H1 (cell line): ENCODE measurements around the gene ANK3. TPM values are rescaled to one million over a fixed set of nuclear protein-coding genes. Genes with fewer than 3 reads are reported as not detected.

Source experiments
- CTCF ChIA-PET: fragments of 300-600 bp; sonication (Branson Sonifier 250); formaldehyde crosslinking; loops from one replicate; lab custom pipeline; 2021; ENCODE audit not compliant: partially characterized antibody; lab: Charles Lee
- POLR2A ChIA-PET: fragments of 300-600 bp; sonication (Branson Sonifier 250); formaldehyde crosslinking; loops from one replicate; lab custom pipeline; 2021; ENCODE audit warnings: inconsistent platforms; ENCODE audit not compliant: partially characterized antibody; lab: Charles Lee
- DNase-seq, 2 experiments: peaks; one replicate each; pipeline versions ENCODE4 v3.0.0 to v3.0.0-alpha.2; 2010 to 2022; ENCODE audit warnings: low spot score in 2 of 2, low read depth in 1 of 2, mixed read lengths in 1 of 2
- FAIRE-seq: peaks from 2 replicates; lab custom pipeline; 2011; peaks lifted over from hg19 to GRCh38; lab: Jason Lieb, UNC
- H2AFZ ChIP-seq: 2 replicates; pipeline ENCODE4 v1.8.1; 2012; ENCODE audit warnings: low read length, inconsistent platforms
- H2AK5ac ChIP-seq: 2 replicates; pipeline ENCODE4 v1.6.1; 2013; ENCODE audit warnings: low read depth, low read length
- H2BK120ac ChIP-seq: replicated peaks from 2 replicates; pipeline ENCODE3; 2013; ENCODE audit warnings: low read depth, low read length, inconsistent platforms
- H2BK12ac ChIP-seq: 2 replicates; pipeline ENCODE4 v1.6.1; 2013; ENCODE audit warnings: low read depth, low read length
- H2BK15ac ChIP-seq: 2 replicates; pipeline ENCODE4 v1.6.1; 2013; ENCODE audit warnings: low read length
- H2BK20ac ChIP-seq: 2 replicates; pipeline ENCODE4 v1.6.1; 2013; ENCODE audit warnings: low read length
- H2BK5ac ChIP-seq: 2 replicates; pipeline ENCODE4 v1.6.1; 2013; ENCODE audit warnings: low read depth, low read length
- H3K14ac ChIP-seq: 2 replicates; pipeline ENCODE4 v1.6.1; 2013; ENCODE audit warnings: inconsistent platforms; ENCODE audit not compliant: insufficient read length
- H3K18ac ChIP-seq: 2 replicates; pipeline ENCODE4 v1.6.1; 2013; ENCODE audit warnings: low read length; ENCODE audit errors: extremely low read depth
- H3K23ac ChIP-seq: 2 replicates; pipeline ENCODE4 v1.6.1; 2013; ENCODE audit warnings: inconsistent platforms; ENCODE audit not compliant: insufficient read length
- H3K23me2 ChIP-seq: 2 replicates; pipeline ENCODE4 v1.6.1; 2013; ENCODE audit warnings: low read depth, low read length
- H3K27ac ChIP-seq: 2 replicates; pipeline ENCODE4 v1.6.1; 2011; ENCODE audit warnings: low read depth, low read length, inconsistent platforms
- H3K27me3 ChIP-seq, 4 experiments: replicated peaks in 1 of 4; 1 replicate in 1 of 4; 2 replicates in 3 of 4; pipeline versions ENCODE4 v1.6.1 to v1.8.1; 2011 to 2013; ENCODE audit warnings: low read length in 3 of 4, mild to moderate bottlenecking in 3 of 4, inconsistent platforms in 2 of 4, mixed read lengths in 2 of 4, moderate library complexity in 1 of 4; ENCODE audit not compliant: control insufficient read depth in 3 of 4, insufficient read depth in 3 of 4; ENCODE audit errors: extremely low read depth in 1 of 4
- H3K36me3 ChIP-seq, 4 experiments: 2 replicates each; pipeline versions ENCODE4 v1.6.1 to v1.8.1; 2011 to 2013; ENCODE audit warnings: mild to moderate bottlenecking in 4 of 4, low read length in 3 of 4, moderate library complexity in 2 of 4, control low read depth in 1 of 4, inconsistent platforms in 1 of 4; ENCODE audit not compliant: insufficient read depth in 4 of 4, control insufficient read depth in 2 of 4
- H3K4ac ChIP-seq: replicated peaks from 2 replicates; pipeline ENCODE3; 2013; ENCODE audit warnings: low read length, low read depth, mixed read lengths, inconsistent platforms; ENCODE audit not compliant: insufficient read length
- H3K4me1 ChIP-seq, 4 experiments: replicated peaks in 1 of 4; 1 replicate in 1 of 4; 2 replicates in 3 of 4; pipeline versions ENCODE4 v1.6.1 to v1.8.1; 2011 to 2013; ENCODE audit warnings: low read length in 3 of 4, inconsistent platforms in 2 of 4, mixed read lengths in 1 of 4; ENCODE audit not compliant: insufficient read depth in 4 of 4, control insufficient read depth in 3 of 4
- H3K4me2 ChIP-seq, 2 experiments: 2 replicates each; pipeline versions ENCODE4 v1.6.1 to v1.8.1; 2011 to 2013; ENCODE audit warnings: low read depth in 2 of 2, low read length in 2 of 2, control low read depth in 1 of 2, inconsistent platforms in 1 of 2, mild to moderate bottlenecking in 1 of 2; ENCODE audit not compliant: insufficient read depth in 1 of 2
- H3K4me3 ChIP-seq, 4 experiments: fragments of 200-600, 300-600 bp in 1 of 4; sonication (generic), shearing (Covaris generic), sonication (Bioruptor Twin) in 1 of 4; 2 replicates each; pipeline versions ENCODE4 v1.5.1 to v1.8.1; 2011 to 2016; ENCODE audit warnings: low read length in 4 of 4, low read depth in 3 of 4, control low read depth in 2 of 4, inconsistent platforms in 2 of 4, mild to moderate bottlenecking in 2 of 4, mixed read lengths in 1 of 4, moderate library complexity in 1 of 4; ENCODE audit not compliant: insufficient read depth in 2 of 4; ENCODE audit errors: extremely low read depth in 1 of 4
- H3K56ac ChIP-seq: replicated peaks from 2 replicates; pipeline ENCODE3; 2013; ENCODE audit warnings: low read depth, mild to moderate bottlenecking, mixed read lengths, low read length, inconsistent platforms; ENCODE audit not compliant: insufficient read length
- H3K79me1 ChIP-seq: 2 replicates; pipeline ENCODE4 v1.6.1; 2013; ENCODE audit warnings: low read depth, low read length, control low read depth
- H3K79me2 ChIP-seq, 2 experiments: 2 replicates each; pipeline versions ENCODE4 v1.6.1 to v1.8.1; 2012 to 2013; ENCODE audit warnings: low read length in 2 of 2, mild to moderate bottlenecking in 2 of 2, inconsistent platforms in 1 of 2; ENCODE audit not compliant: insufficient read depth in 2 of 2, control insufficient read depth in 1 of 2
- H3K9ac ChIP-seq, 4 experiments: replicated peaks in 1 of 4; 1 replicate in 1 of 4; 2 replicates in 3 of 4; pipeline versions ENCODE4 v1.6.1 to v1.8.1; 2011 to 2013; ENCODE audit warnings: low read depth in 3 of 4, low read length in 3 of 4, control low read depth in 2 of 4, mild to moderate bottlenecking in 2 of 4, moderate library complexity in 2 of 4, inconsistent platforms in 1 of 4; ENCODE audit errors: extremely low read depth in 1 of 4
- H3K9me3 ChIP-seq, 2 experiments: 2 replicates each; pipeline versions ENCODE4 v1.6.1 to v1.8.1; 2012 to 2013; ENCODE audit warnings: mild to moderate bottlenecking in 2 of 2, moderate library complexity in 2 of 2, control low read depth in 1 of 2, inconsistent platforms in 1 of 2, low read depth in 1 of 2, low read length in 1 of 2, mixed read lengths in 1 of 2; ENCODE audit not compliant: insufficient read depth in 2 of 2
- H4K20me1 ChIP-seq, 2 experiments: replicated peaks in 1 of 2; 2 replicates each; pipeline versions ENCODE3 to v1.8.1; 2011 to 2013; ENCODE audit warnings: inconsistent platforms in 2 of 2, low read length in 2 of 2, mild to moderate bottlenecking in 1 of 2; ENCODE audit not compliant: insufficient read depth in 2 of 2, control insufficient read depth in 1 of 2
- H4K5ac ChIP-seq: 2 replicates; pipeline ENCODE4 v1.6.1; 2013; ENCODE audit warnings: low read length, low read depth, mixed read lengths, inconsistent platforms; ENCODE audit not compliant: insufficient read length
- H4K8ac ChIP-seq: 2 replicates; pipeline ENCODE4 v1.8.0; 2013; ENCODE audit warnings: mild to moderate bottlenecking, moderate library complexity, low read length, inconsistent platforms; ENCODE audit not compliant: insufficient read depth; ENCODE audit errors: extremely low read depth
- H4K91ac ChIP-seq: replicated peaks from 2 replicates; pipeline ENCODE3; 2013; ENCODE audit warnings: low read length, mixed read lengths, inconsistent platforms; ENCODE audit not compliant: insufficient read length
- CBX5 ChIP-seq: fragments of 300-800, 300-1000 bp; sonication (generic); IDR thresholded peaks from 2 replicates; pipeline ENCODE4 v1.7.1; 2016; ENCODE audit warnings: antibody characterized with exemption, low read length, low read depth
- CHD1 ChIP-seq: IDR thresholded peaks from 2 replicates; pipeline ENCODE4 v1.6.1; 2012; ENCODE audit warnings: low read depth, low read length, improper control_type of control experiment
- CTCF ChIP-seq, 3 experiments: IDR thresholded peaks; 1 replicate in 2 of 3; 2 replicates in 1 of 3; pipeline versions ENCODE4 v1.5.1 to v1.6.1; 2011; ENCODE audit warnings: low read length in 3 of 3, mild to moderate bottlenecking in 3 of 3, inconsistent platforms in 2 of 3, low read depth in 1 of 3, moderate library complexity in 1 of 3; ENCODE audit not compliant: insufficient read depth in 1 of 3; ENCODE audit errors: control extremely low read depth in 1 of 3
- GTF2F1 ChIP-seq: IDR thresholded peaks from 2 replicates; pipeline ENCODE4 v1.6.1; 2012; ENCODE audit warnings: low read depth, low read length, improper control_type of control experiment, borderline replicate concordance
- JUN ChIP-seq: IDR thresholded peaks from 2 replicates; pipeline ENCODE4 v1.6.1; 2011; ENCODE audit warnings: low read depth, mild to moderate bottlenecking, improper control_type of control experiment, low read length
- RAD21 ChIP-seq, 2 experiments: IDR thresholded peaks in 1 of 2; conservative IDR thresholded peaks in 1 of 2; 2 replicates each; pipeline ENCODE4 v1.6.1; 2011; ENCODE audit warnings: low read depth in 2 of 2, low read length in 2 of 2, improper control_type of control experiment in 1 of 2, inconsistent platforms in 1 of 2, mild to moderate bottlenecking in 1 of 2, moderate library complexity in 1 of 2
- RNF2 ChIP-seq: fragments of 200-900, 300-1000 bp; sonication (generic); IDR thresholded peaks from 2 replicates; pipeline ENCODE4 v1.7.1; 2016; ENCODE audit warnings: borderline replicate concordance, low read depth, mild to moderate bottlenecking, antibody characterized with exemption, low read length; ENCODE audit not compliant: poor library complexity, severe bottlenecking; ENCODE audit errors: missing control alignments
- SAP30 ChIP-seq: fragments of 300-600 bp; sonication (generic); IDR thresholded peaks from 2 replicates; pipeline ENCODE4 v1.7.1; 2012; ENCODE audit warnings: low read length, moderate library complexity, mild to moderate bottlenecking, inconsistent platforms; ENCODE audit not compliant: insufficient read depth, insufficient replicate concordance
- SP2 ChIP-seq: IDR thresholded peaks from 2 replicates; pipeline ENCODE4 v1.6.1; 2012; ENCODE audit warnings: mild to moderate bottlenecking, low read length, inconsistent platforms
- TBP ChIP-seq: IDR thresholded peaks from 2 replicates; pipeline ENCODE4 v1.6.1; 2011; ENCODE audit warnings: low read depth, low read length, improper control_type of control experiment
- USF2 ChIP-seq: IDR thresholded peaks from 2 replicates; pipeline ENCODE4 v1.6.1; 2011; ENCODE audit warnings: low read length, improper control_type of control experiment
- polyA plus RNA-seq, 7 experiments: library from polyadenylated mRNA; depleted of rRNA in 3 of 7; stranded (reverse) in 5 of 7; unstranded in 2 of 7; fragments of >200 nt in 5 of 7; fragments of 200-250 nt in 2 of 7; gene quantifications; 1 replicate in 5 of 7; 2 replicates in 1 of 7; 4 replicates in 1 of 7; pipeline versions ENCODE4 v1.2.1 to v1.2.3, GENCODE V29; 2011 to 2013; ENCODE audit warnings: missing spikeins in 2 of 7, mixed read lengths in 2 of 7
- total RNA-seq: library from RNA; stranded (reverse); fragmentation: NEBNext Ultra II Directional; extraction: Animal tissue kit (Norgen Biotek cat#: 25700); gene quantifications from 2 replicates; pipeline ENCODE4 v1.2.1, GENCODE V29; 2021

Gene ANK3
- total and polyA plus RNA-seq, 2 of the 8 experiments (the other 6 are each of a cell fraction or from before 2014, with no cell fraction given): 18.1 to 67.9 TPM

GRCh38 chr10:60194421-60194820 is 195.3 kb downstream of the ANK3 start:
- no peak overlapping the region for H3K4ac ChIP-seq
- FAIRE-seq (no peak), DNase-seq (no peak)
- H3K18ac ChIP-seq: no peak overlapping the region
- no peaks in the 10 kb centered on the region for H3K79me1 ChIP-seq
- no peak overlapping the region for H4K8ac ChIP-seq
- H4K91ac ChIP-seq: no peak overlapping the region
- no peak overlapping the region for H3K14ac ChIP-seq
- no peak overlapping the region for H4K5ac ChIP-seq
- H3K27me3 ChIP-seq: no peaks in the 10 kb centered on the region
- no peak overlapping the region for H3K23ac ChIP-seq
- no peak overlapping the region for H3K4me3 ChIP-seq
- H4K20me1 ChIP-seq: no peaks in the 10 kb centered on the region
- H3K9ac ChIP-seq: no peak overlapping the region
- no peak overlapping the region for H2BK5ac ChIP-seq
- H3K9me3 ChIP-seq: no peaks in the 10 kb centered on the region
- H3K36me3 ChIP-seq: no peaks in the 10 kb centered on the region
- H2BK120ac ChIP-seq: no peak overlapping the region
- H3K27ac ChIP-seq: no peak overlapping the region
- no peak overlapping the region for H3K4me2 ChIP-seq
- H3K4me1 ChIP-seq: no peaks in the 10 kb centered on the region
- H3K56ac ChIP-seq: no peak overlapping the region
- H2AFZ ChIP-seq: no peak overlapping the region
- no peak overlapping the region for H2AK5ac ChIP-seq
- H3K23me2 ChIP-seq: no peaks in the 10 kb centered on the region
- ChIA-PET CTCF (interaction anchor here (1.4 to 4.5 kb wide), 4 partner anchors 10 to 93 kb away, joined by 3 to 27 read pairs (median 8); no protein-coding TSS in a partner anchor), POLR2A (no interaction called here)
- H2BK15ac ChIP-seq: no peak overlapping the region
- H2BK20ac ChIP-seq: no peak overlapping the region
- H2BK12ac ChIP-seq: no peak overlapping the region
- no peaks in the 10 kb centered on the region for H3K79me2 ChIP-seq
- TF ChIP-seq JUN (no peak), USF2 (no peak), CBX5 (no peak), GTF2F1 (no peak), CHD1 (no peak), TBP (no peak), RAD21 (IDR thresholded peaks at IDR 0.05 in 1 of 2, conservative IDR thresholded peaks at IDR 0.05 in 1 of 2; ENCODE audit: low read depth in 2 of 2, low read length in 2 of 2) (no peak), SP2 (no peak), CTCF (IDR thresholded peaks at IDR 0.05; ENCODE audit: control extremely low read depth in 1 of 3, insufficient read depth in 1 of 3, low read depth in 1 of 3, low read length in 3 of 3) (no peak), SAP30 (no peak), RNF2 (no peak)
